HepG2 (cell line): Measurements from ENCODE around the gene LTB4R2. TPM values are rescaled to one million over a fixed set of nuclear protein-coding genes. Genes with fewer than 3 reads are reported as not detected.

Source experiments
- AKAP8 ChIP-seq: sonication (generic); formaldehyde crosslinking; IDR thresholded peaks from 2 replicates; pipeline ENCODE4 v1.5.1; 2020; ENCODE audit warnings: mild to moderate bottlenecking, missing genetic modification reagents
- ARID5B ChIP-seq: IDR thresholded peaks from 2 replicates; pipeline ENCODE4 v1.4.0; 2020; ENCODE audit warnings: mild to moderate bottlenecking, missing genetic modification reagents
- BORCS8-MEF2B ChIP-seq: sonication (generic); formaldehyde crosslinking; IDR thresholded peaks from 2 replicates; pipeline ENCODE4 v1.8.0; 2022; ENCODE audit warnings: mild to moderate bottlenecking, missing genetic modification reagents
- CBFB ChIP-seq: sonication (generic); formaldehyde crosslinking; IDR thresholded peaks from 2 replicates; pipeline ENCODE4 v1.4.0; 2020; ENCODE audit warnings: missing genetic modification reagents
- CHD2 ChIP-seq: IDR thresholded peaks from 2 replicates; pipeline ENCODE4 v1.6.1; 2011; ENCODE audit warnings: low read depth, low read length, improper control_type of control experiment
- CREBL2 ChIP-seq: sonication (generic); formaldehyde crosslinking; IDR thresholded peaks from 2 replicates; pipeline ENCODE4 v1.8.1; 2023; ENCODE audit warnings: missing genetic modification reagents, mild to moderate bottlenecking, borderline replicate concordance
- DBP ChIP-seq: sonication (generic); formaldehyde crosslinking; IDR thresholded peaks from 2 replicates; pipeline ENCODE4 v1.4.0; 2020; ENCODE audit warnings: missing genetic modification reagents; ENCODE audit errors: not compliant biosample characterization
- ETV5 ChIP-seq: IDR thresholded peaks from 2 replicates; pipeline ENCODE4 v1.6.1; 2018; ENCODE audit warnings: missing biosample characterization, missing genetic modification reagents, inconsistent platforms, borderline replicate concordance
- GATA4 ChIP-seq: sonication (generic); IDR thresholded peaks from 2 replicates; pipeline ENCODE4 v1.6.1; 2016; ENCODE audit warnings: antibody characterized with exemption, low read depth, borderline replicate concordance
- GATAD2A ChIP-seq: IDR thresholded peaks from 2 replicates; pipeline ENCODE4 v1.6.1; 2016
- GFI1 ChIP-seq: sonication (generic); formaldehyde crosslinking; IDR thresholded peaks from 2 replicates; pipeline ENCODE4 v1.5.0; 2020; ENCODE audit warnings: missing genetic modification reagents, mild to moderate bottlenecking, borderline replicate concordance
- HDAC2 ChIP-seq: sonication (generic); formaldehyde crosslinking; IDR thresholded peaks from 2 replicates; pipeline ENCODE4 v1.4.0; 2020; ENCODE audit warnings: missing genetic modification reagents
- MATR3 ChIP-seq: sonication (generic); formaldehyde crosslinking; IDR thresholded peaks from 2 replicates; pipeline ENCODE4 v1.4.0; 2020; ENCODE audit warnings: missing genetic modification reagents
- NFE2 ChIP-seq: sonication (generic); formaldehyde crosslinking; IDR thresholded peaks from 2 replicates; pipeline ENCODE4 v1.4.0; 2020; ENCODE audit warnings: missing genetic modification reagents
- NFIB ChIP-seq: sonication (generic); formaldehyde crosslinking; IDR thresholded peaks from 2 replicates; pipeline ENCODE4 v1.9.0; 2021; ENCODE audit warnings: missing genetic modification reagents, mild to moderate bottlenecking, borderline replicate concordance
- PRPF4 ChIP-seq: fragments of 200-400 bp; formaldehyde crosslinking; IDR thresholded peaks from 2 replicates; pipeline ENCODE4 v1.6.1; 2016; ENCODE audit warnings: low read length, low read depth; ENCODE audit not compliant: poor library complexity, severe bottlenecking
- SPEN ChIP-seq: sonication (generic); formaldehyde crosslinking; IDR thresholded peaks from 2 replicates; pipeline ENCODE4 v1.5.1; 2020; ENCODE audit warnings: low read depth, mild to moderate bottlenecking, missing genetic modification reagents
- TBP ChIP-seq: sonication (generic); formaldehyde crosslinking; IDR thresholded peaks from 2 replicates; pipeline ENCODE4 v1.5.0; 2020; ENCODE audit warnings: missing genetic modification reagents
- THYN1 ChIP-seq: sonication (generic); formaldehyde crosslinking; IDR thresholded peaks from 2 replicates; pipeline ENCODE4 v1.8.1; 2023; ENCODE audit warnings: low read depth, mild to moderate bottlenecking, moderate library complexity, missing genetic modification reagents, borderline replicate concordance
- ZBTB25 ChIP-seq: IDR thresholded peaks from 2 replicates; pipeline ENCODE4 v1.6.1; 2018; ENCODE audit warnings: missing genetic modification reagents
- ZBTB37 ChIP-seq: sonication (generic); formaldehyde crosslinking; IDR thresholded peaks from 2 replicates; pipeline ENCODE4 v1.4.0; 2020; ENCODE audit warnings: mild to moderate bottlenecking, missing genetic modification reagents
- ZNF629 ChIP-seq: sonication (generic); formaldehyde crosslinking; conservative IDR thresholded peaks from 2 replicates; pipeline ENCODE4 v1.5.0; 2020; ENCODE audit warnings: missing genetic modification reagents
- ZNF782 ChIP-seq: sonication (generic); formaldehyde crosslinking; IDR thresholded peaks from 2 replicates; pipeline ENCODE4 v1.4.0; 2020; ENCODE audit warnings: missing genetic modification reagents, mild to moderate bottlenecking, borderline replicate concordance
- ZNF878 ChIP-seq: sonication (generic); formaldehyde crosslinking; IDR thresholded peaks from 2 replicates; pipeline ENCODE4 v1.8.1; 2023; ENCODE audit warnings: mild to moderate bottlenecking, missing genetic modification reagents, moderate library complexity
- polyA plus RNA-seq, 8 experiments: library from polyadenylated mRNA; depleted of rRNA in 3 of 8; stranded (reverse) in 7 of 8; unstranded in 1 of 8; fragments of >200 nt; fragmentation: Illumina TruSeq in 4 of 8; extraction: Trizol in 4 of 8; gene quantifications; 2 replicates each; pipeline versions ENCODE4 v1.2.1 to v1.2.3, GENCODE V29; 2011 to 2016; ENCODE audit warnings: low read depth in 4 of 8, missing spikeins in 1 of 8, mixed read lengths in 1 of 8; ENCODE audit not compliant: insufficient read depth in 1 of 8
- total RNA-seq, 5 experiments: library from RNA; depleted of rRNA; stranded (reverse); fragments of >200 nt; fragmentation: Illumina TruSeq; extraction: Trizol; gene quantifications; 2 replicates each; pipeline ENCODE4 v1.2.3, GENCODE V29; 2016; ENCODE audit warnings: low read depth in 1 of 5

The LTB4R2 gene
- total and polyA plus RNA-seq, 2 of the 13 experiments (the other 11 are each of a cell fraction or from before 2014, with no cell fraction given), result 3.9 to 6.9 TPM

- TF ChIP-seq ARID5B (CRISPR knock-in tag) (peak; percentile 86), BORCS8-MEF2B (CRISPR knock-in tag) (peak; percentile 99), GATA4 (peak; percentile 76), DBP (peak; percentile 99), AKAP8 (CRISPR knock-in tag) (peak; percentile 100), TBP (CRISPR knock-in tag) (peak; percentile 99), ZBTB25 (peak; percentile 98; the same call in 1 of the 2 replicates), PRPF4 (no peak), NFIB (no peak), THYN1 (CRISPR knock-in tag) (peak; percentile 96; the same call in 1 of the 2 replicates), NFE2 (CRISPR knock-in tag) (no peak), ZNF782 (CRISPR knock-in tag) (peak; percentile 98; the same call in 1 of the 2 replicates), CBFB (CRISPR knock-in tag) (peak; percentile 99), CREBL2 (peak; percentile 98), CHD2 (peak; percentile 51), ZNF878 (CRISPR knock-in tag) (peak; percentile 98), ZNF629 (CRISPR knock-in tag) (peak; percentile 85), ETV5 (CRISPR knock-in tag) (peak; percentile 94), ZBTB37 (CRISPR knock-in tag) (no peak), GATAD2A (CRISPR knock-in tag) (peak; percentile 91), HDAC2 (CRISPR knock-in tag) (peak; percentile 97), MATR3 (CRISPR knock-in tag) (no peak), GFI1 (CRISPR knock-in tag) (peak; percentile 82; the same call in 1 of the 2 replicates), SPEN (peak; percentile 100)
Observed at GRCh38 chr14:24271134-24271833, 38.7 kb upstream of the LTB4R2 start, which contains the start of gene RABGGTA (continued).
